PC-3 (cell line): ENCODE measurements around the gene CUL3. TPM values are rescaled to one million over a fixed set of nuclear protein-coding genes. Genes with fewer than 3 reads are reported as not detected.

Source experiments
- ATAC-seq: fragments of 200-7000 bp; cut with Tn5 transposase; 2 replicates; pipeline ENCODE4 v1.9.1; 2020; ENCODE audit warnings: mild to moderate bottlenecking, moderate library complexity
- BruUV-seq: library from RNA; stranded (reverse); fragments of 400-500 nt; replicated peaks from 2 replicates; lab custom pipeline; 2021; lab: Mats Ljungman, UMichigan
- CTCF ChIA-PET: fragments of 300-600 bp; sonication (Branson Sonifier 250); formaldehyde crosslinking; loops from one replicate; lab custom pipeline; 2022; ENCODE audit warnings: antibody characterized with exemption; lab: Charles Lee
- POLR2A ChIA-PET: fragments of 300-600 bp; sonication (Branson Sonifier 250); formaldehyde crosslinking; loops from one replicate; lab custom pipeline; 2022; ENCODE audit warnings: antibody characterized with exemption; ENCODE audit not compliant: unreplicated experiment; lab: Charles Lee
- DNase-seq: peaks from one replicate; pipeline ENCODE4 v3.0.0-alpha.2; 2015
- H2AFZ ChIP-seq: fragments of 300-600 bp; sonication (generic); 2 replicates; pipeline ENCODE4 v1.6.0; 2016; ENCODE audit warnings: antibody characterized with exemption, low read length
- H3F3A ChIP-seq: fragments of 300-600 bp; sonication (generic); one replicate; pipeline ENCODE4 v1.6.0; 2017; ENCODE audit warnings: antibody characterized with exemption, low read length, control low read depth, mild to moderate bottlenecking; ENCODE audit not compliant: unreplicated experiment
- H3K27ac ChIP-seq: fragments of 300-600 bp; sonication (generic); 2 replicates; pipeline ENCODE4 v1.5.1; 2016; ENCODE audit warnings: mild to moderate bottlenecking, low read length
- H3K27me3 ChIP-seq: fragments of 300-600 bp; sonication (generic); 2 replicates; pipeline ENCODE4 v1.6.1; 2016; ENCODE audit warnings: low read length, mixed read lengths
- H3K36me3 ChIP-seq: fragments of 300-600 bp; sonication (generic); 2 replicates; pipeline ENCODE4 v1.6.1; 2016; ENCODE audit warnings: low read depth, mixed run types, low read length, mixed read lengths
- H3K4me1 ChIP-seq: fragments of 300-600 bp; sonication (generic); 2 replicates; pipeline ENCODE4 v1.5.1; 2016; ENCODE audit warnings: low read length; ENCODE audit not compliant: insufficient read depth
- H3K4me2 ChIP-seq: fragments of 300-600 bp; sonication (generic); 2 replicates; pipeline ENCODE4 v1.6.0; 2016; ENCODE audit warnings: low read length
- H3K4me3 ChIP-seq: fragments of 300-600 bp; sonication (generic); 2 replicates; pipeline ENCODE4 v1.5.1; 2016; ENCODE audit warnings: mild to moderate bottlenecking, low read length, mixed read lengths
- H3K79me2 ChIP-seq: fragments of 300-600 bp; sonication (generic); 2 replicates; pipeline ENCODE4 v1.6.1; 2017; ENCODE audit warnings: low read length, mixed read lengths
- H3K9ac ChIP-seq: fragments of 300-600 bp; sonication (generic); 2 replicates; pipeline ENCODE4 v1.6.0; 2016; ENCODE audit warnings: mild to moderate bottlenecking, low read length
- H3K9me2 ChIP-seq: fragments of 300-600 bp; sonication (generic); replicated peaks from 2 replicates; pipeline ENCODE4 v1.6.1; 2016; ENCODE audit warnings: mixed run types, low read length, mixed read lengths
- H3K9me3 ChIP-seq: fragments of 300-600 bp; sonication (generic); 2 replicates; pipeline ENCODE4 v1.6.1; 2016; ENCODE audit warnings: low read length, mixed read lengths
- H4K20me1 ChIP-seq: fragments of 300-600 bp; sonication (generic); 2 replicates; pipeline ENCODE4 v1.6.1; 2016; ENCODE audit warnings: low read length, mixed read lengths
- EZH2 ChIP-seq: fragments of 300-600 bp; sonication (generic); IDR thresholded peaks from one replicate; pipeline ENCODE4 v1.6.1; 2017; ENCODE audit warnings: antibody characterized with exemption, mild to moderate bottlenecking, low read length; ENCODE audit not compliant: unreplicated experiment
- EZH2phosphoT487 ChIP-seq: fragments of 300-600 bp; sonication (generic); IDR thresholded peaks from 2 replicates; pipeline ENCODE4 v1.6.1; 2018; ENCODE audit warnings: mild to moderate bottlenecking, antibody characterized with exemption, low read length, borderline replicate concordance
- intact Hi-C: fragments of 100-400 bp; cut with micrococcal nuclease; formaldehyde crosslinking; loops from 2 replicates; pipeline ENCODE4 v1.9.0; 2023
- total RNA-seq: library from RNA; depleted of rRNA; stranded (reverse); fragments of >200 nt; gene quantifications from 2 replicates; pipeline ENCODE4 v1.2.3, GENCODE V29; 2014
- TF ChIP-seq, protein P1 (sequence below): fragments of 300-600 bp; sonication (generic); conservative IDR thresholded peaks from 2 replicates; pipeline ENCODE4 v1.5.1; 2017; ENCODE audit warnings: antibody characterized with exemption, low read depth, mild to moderate bottlenecking, low read length

The CUL3 gene
- total RNA-seq, 1 experiment from 2014 or later, result 50.4 TPM

- H3K36me3 ChIP-seq, result no peaks in the 10 kb centered on the region
- DNase-seq (no peak), ATAC-seq (no peak)
- H3K4me2 ChIP-seq, result no peak overlapping the region
- ChIA-PET CTCF (no interaction called here), POLR2A (no interaction called here)
- H3K9me2 ChIP-seq, result no peaks in the 10 kb centered on the region
- no peak overlapping the region for H3K4me3 ChIP-seq
- no peak overlapping the region for H3K9ac ChIP-seq
- no peaks in the 10 kb centered on the region for H3K9me3 ChIP-seq
- TF ChIP-seq EZH2phosphoT487 (no peak), EZH2 (no peak)
- TF ChIP-seq, protein P1, sequence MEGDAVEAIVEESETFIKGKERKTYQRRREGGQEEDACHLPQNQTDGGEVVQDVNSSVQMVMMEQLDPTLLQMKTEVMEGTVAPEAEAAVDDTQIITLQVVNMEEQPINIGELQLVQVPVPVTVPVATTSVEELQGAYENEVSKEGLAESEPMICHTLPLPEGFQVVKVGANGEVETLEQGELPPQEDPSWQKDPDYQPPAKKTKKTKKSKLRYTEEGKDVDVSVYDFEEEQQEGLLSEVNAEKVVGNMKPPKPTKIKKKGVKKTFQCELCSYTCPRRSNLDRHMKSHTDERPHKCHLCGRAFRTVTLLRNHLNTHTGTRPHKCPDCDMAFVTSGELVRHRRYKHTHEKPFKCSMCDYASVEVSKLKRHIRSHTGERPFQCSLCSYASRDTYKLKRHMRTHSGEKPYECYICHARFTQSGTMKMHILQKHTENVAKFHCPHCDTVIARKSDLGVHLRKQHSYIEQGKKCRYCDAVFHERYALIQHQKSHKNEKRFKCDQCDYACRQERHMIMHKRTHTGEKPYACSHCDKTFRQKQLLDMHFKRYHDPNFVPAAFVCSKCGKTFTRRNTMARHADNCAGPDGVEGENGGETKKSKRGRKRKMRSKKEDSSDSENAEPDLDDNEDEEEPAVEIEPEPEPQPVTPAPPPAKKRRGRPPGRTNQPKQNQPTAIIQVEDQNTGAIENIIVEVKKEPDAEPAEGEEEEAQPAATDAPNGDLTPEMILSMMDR, result no peak
- H3F3A ChIP-seq, result no peaks in the 10 kb centered on the region
- no peaks in the 10 kb centered on the region for H4K20me1 ChIP-seq
- H3K27ac ChIP-seq, result no peak overlapping the region
- no peaks in the 10 kb centered on the region for H3K79me2 ChIP-seq
- no peak overlapping the region for H2AFZ ChIP-seq
- BruUV-seq, result no TSS peak
- H3K27me3 ChIP-seq, result no peaks in the 10 kb centered on the region
- intact Hi-C loops, result no loop called here
- peaks cover 15% of the 10 kb centered on the region for H3K4me1 ChIP-seq
Measured at GRCh38 chr2:224596289-224596688, 11.1 kb upstream of the CUL3 start.

- DNase-seq (no peak), ATAC-seq (no peak)
- no peak overlapping the region for H2AFZ ChIP-seq
- BruUV-seq, result no TSS peak
- TF ChIP-seq EZH2phosphoT487 (no peak), EZH2 (no peak)
- TF ChIP-seq, protein P1, result no peak
- no peaks in the 10 kb centered on the region for H3K9me3 ChIP-seq
- H3K9ac ChIP-seq, result no peak overlapping the region
- H3K36me3 ChIP-seq, result no peaks in the 10 kb centered on the region
- no peak overlapping the region for H3K4me2 ChIP-seq
- no peak overlapping the region for H3K27ac ChIP-seq
- no peak overlapping the region for H3K4me3 ChIP-seq
- CTCF ChIA-PET, result no interaction called here
- no peaks in the 10 kb centered on the region for H3K79me2 ChIP-seq
- no peaks in the 10 kb centered on the region for H3K27me3 ChIP-seq
- H3K4me1 ChIP-seq, result peaks cover 15% of the 10 kb centered on the region
- H3K9me2 ChIP-seq, result no peaks in the 10 kb centered on the region
- H4K20me1 ChIP-seq, result no peaks in the 10 kb centered on the region
- intact Hi-C loops, result no loop called here
- POLR2A ChIA-PET, result interaction anchor here (0.5 kb wide), 1 partner anchor 595 kb away, joined by 3 read pairs; no protein-coding TSS in a partner anchor
- no peaks in the 10 kb centered on the region for H3F3A ChIP-seq
Measured at GRCh38 chr2:224595518-224595917, 10.4 kb upstream of the CUL3 start.

GRCh38 chr2:224594840-224595239 is 9.7 kb upstream of the CUL3 start:
- Histone ChIP-seq H2AFZ (no peak overlapping the region), H3K9me2 (no peaks in the 10 kb centered on the region), H3K9ac (no peak overlapping the region), H3K9me3 (no peaks in the 10 kb centered on the region), H3K36me3 (no peaks in the 10 kb centered on the region), H3K27me3 (no peaks in the 10 kb centered on the region), H3F3A (no peaks in the 10 kb centered on the region), H3K4me1 (peaks cover 15% of the 10 kb centered on the region), H3K4me2 (no peak overlapping the region), H3K4me3 (no peak overlapping the region), H3K79me2 (no peaks in the 10 kb centered on the region), H4K20me1 (no peaks in the 10 kb centered on the region), H3K27ac (no peak overlapping the region)
- intact Hi-C loops, result no loop called here
- DNase-seq (peak; percentile 38), ATAC-seq (peak; percentile 58)
- CTCF ChIA-PET, result no interaction called here
- TF ChIP-seq EZH2phosphoT487 (no peak), EZH2 (no peak)
- TF ChIP-seq, protein P1, result no peak
- BruUV-seq, result no TSS peak
- POLR2A ChIA-PET, result interaction anchor here (0.5 kb wide), 1 partner anchor 596 kb away, joined by 3 read pairs; no protein-coding TSS in a partner anchor
